Smooth muscle cell of the coronary artery (primary cell): ENCODE measurements around the gene TOMM20L. TPM values are rescaled to one million over a fixed set of nuclear protein-coding genes. Genes with fewer than 3 reads are reported as not detected.

ENCODE experiments used
- total RNA-seq: library from RNA; depleted of rRNA; stranded (reverse); fragments of >200 nt; gene quantifications from 2 replicates; pipeline ENCODE4 v1.2.3, GENCODE V29; 2014; ENCODE audit warnings: low replicate concordance

TOMM20L gene
- not detected in 2 replicates for total RNA-seq

DNA sequence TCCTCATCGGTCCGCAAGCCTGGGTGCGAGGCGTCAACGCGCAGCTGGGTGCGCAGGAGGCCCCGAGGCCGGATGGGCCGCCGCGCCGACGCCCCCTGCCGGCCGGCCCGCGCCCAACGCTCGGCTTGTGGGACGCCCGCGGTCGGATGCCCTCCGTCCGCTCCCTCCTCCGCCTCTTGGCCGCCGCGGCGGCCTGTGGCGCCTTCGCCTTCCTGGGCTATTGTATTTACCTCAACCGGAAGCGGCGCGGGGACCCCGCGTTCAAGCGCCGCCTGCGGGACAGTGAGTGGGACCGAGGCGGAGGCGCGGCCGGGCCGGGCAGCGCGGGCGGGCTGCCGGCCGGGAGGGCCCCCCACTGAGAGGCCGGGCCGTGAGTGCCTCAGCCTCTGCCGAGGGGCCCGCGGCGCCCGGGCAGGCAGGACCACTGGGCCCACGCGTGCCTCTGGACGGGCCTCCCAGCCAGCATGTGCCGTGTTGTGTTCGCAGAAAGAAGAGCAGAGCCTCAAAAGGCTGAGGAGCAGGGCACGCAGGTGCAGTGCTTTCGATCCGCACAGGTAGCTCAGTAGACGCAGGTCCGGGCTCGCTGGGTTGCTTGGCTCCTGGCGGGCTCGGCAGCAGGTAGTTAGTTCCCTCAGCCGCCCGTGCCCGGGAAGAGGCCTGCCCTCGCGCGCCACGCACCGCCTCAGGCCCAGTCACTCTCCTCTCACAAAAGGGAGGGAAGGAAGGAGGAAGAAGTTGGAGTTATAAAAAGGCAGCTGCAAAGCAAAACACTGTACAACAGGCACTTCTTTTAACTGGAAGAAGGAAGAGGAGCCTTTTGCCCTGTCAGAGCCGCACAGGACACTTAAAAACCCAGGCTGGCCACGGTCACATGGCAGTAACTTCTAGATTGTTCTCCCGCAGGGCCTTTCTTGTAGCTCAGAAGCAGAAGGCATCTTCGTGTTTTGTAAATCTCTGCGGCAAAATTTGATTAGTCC is at the start of gene TOMM20L:
Gene TOMM20L, plus strand, starts transcription at position 119 of the 977 bp plus-strand sequence. Its CDS starts 28 bp downstream, at position 147.

GRCh38 chr14:58427281-58428117 is 31.8 kb downstream of the TOMM20L start, which contains the start of the genes KIAA0586 and TIMM9:
Gene KIAA0586 (plus strand): TSS chr14:58427719. CDS start chr14:58428265, 546 bp downstream.
Gene TIMM9 (minus strand): TSS chr14:58427531. CDS start chr14:58411945, 15,586 bp downstream.

Other genes with a start within 250 kb of the TOMM20L start
- gene ARMH4, start 243.7 kb upstream of the TOMM20L start, total RNA-seq = 4.1 and 8.0 TPM in 2 replicates
- 35.9 and 42.7 TPM in 2 replicates for gene ACTR10, start 195.8 kb upstream of the TOMM20L start, total RNA-seq
- 28.7 and 75.8 TPM in 2 replicates for gene PSMA3, start 151.1 kb upstream of the TOMM20L start, total RNA-seq
- gene ARID4A, start 97.4 kb upstream of the TOMM20L start, total RNA-seq = 6.5 and 15.2 TPM in 2 replicates
- 7.4 and 12.9 TPM in 2 replicates for gene TIMM9, start 31.6 kb downstream of the TOMM20L start, total RNA-seq
- gene KIAA0586, start 31.8 kb downstream of the TOMM20L start, total RNA-seq = 9.4 and 12.2 TPM in 2 replicates
- 9.8 and 54.6 TPM in 2 replicates for gene DACT1, start 242.0 kb downstream of the TOMM20L start, total RNA-seq